Stimulated activated CD4-positive, alpha-beta T cell treated with anti-CD3 and anti-CD28 coated beads, Interleukin-2, amount 100 ng/mL, for 48 hours (primary cell): Measurements from ENCODE around the gene EFCAB14.
A peak's percentile ranks its signal among the peaks of the same experiment; 100 is the strongest.
"Not testable (repeated sequence)": the region's sequence is repeated elsewhere in the genome, so short reads cannot be mapped to it uniquely, and the experiment has no call there.

ENCODE experiments used
- DNase-seq, 2 donors: peaks; one replicate each; pipeline ENCODE4 v3.0.0-alpha.2; 2020

The EFCAB14 gene

DNA sequence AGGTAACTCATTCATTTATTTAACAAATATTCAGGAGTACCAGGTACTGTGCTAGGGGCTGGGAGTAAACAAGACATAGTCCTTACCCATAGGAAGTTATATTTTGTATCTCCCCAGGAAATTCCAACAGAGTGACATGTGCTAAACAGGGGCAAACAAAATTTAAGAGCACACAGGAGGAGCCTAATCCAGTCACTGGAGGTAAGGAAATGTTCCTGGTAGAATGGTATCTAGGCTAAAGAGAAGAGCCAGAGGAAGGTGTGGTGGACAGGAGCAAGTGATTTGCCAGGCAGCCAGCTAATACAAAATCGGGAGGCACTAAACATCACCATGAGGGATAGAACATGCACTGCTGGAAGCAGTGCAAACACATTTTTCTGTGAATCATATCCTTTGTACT, 36.9 kb downstream of the EFCAB14 start:
- no peak for DNase-seq

DNA sequence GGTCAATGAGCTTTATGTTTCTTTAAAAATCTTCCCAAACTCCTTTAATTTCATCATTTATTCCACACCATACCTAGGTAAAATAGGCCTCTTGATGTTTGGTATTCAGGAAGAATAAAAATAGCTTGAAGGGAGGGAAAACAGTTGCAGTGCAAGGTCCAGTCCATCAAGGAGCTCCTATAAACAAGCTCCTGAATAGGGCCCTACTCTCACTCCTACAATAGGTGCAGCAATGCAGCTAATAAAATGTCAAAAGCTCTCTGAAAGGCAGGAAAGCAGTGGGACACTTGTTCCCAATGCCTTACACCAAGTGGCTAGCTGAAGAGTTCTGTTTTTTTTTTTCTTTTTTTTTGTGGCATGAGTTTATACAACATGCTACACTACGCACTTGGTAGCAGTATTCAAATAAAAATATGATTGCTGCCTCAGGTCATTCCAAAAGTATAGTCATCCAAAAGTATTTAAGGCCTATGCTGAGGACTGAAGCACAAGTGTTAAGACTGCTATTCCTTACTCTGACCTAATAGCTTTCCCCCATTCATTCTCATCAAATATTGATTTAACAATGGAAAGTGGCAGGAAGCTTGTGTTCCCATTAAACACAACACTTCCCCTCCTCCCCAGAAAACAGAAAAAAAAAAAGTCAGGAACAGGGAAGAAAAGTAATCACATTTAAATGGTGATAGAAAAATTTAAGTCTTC, 37.4 kb downstream of the EFCAB14 start:
- no peak for DNase-seq

DNA sequence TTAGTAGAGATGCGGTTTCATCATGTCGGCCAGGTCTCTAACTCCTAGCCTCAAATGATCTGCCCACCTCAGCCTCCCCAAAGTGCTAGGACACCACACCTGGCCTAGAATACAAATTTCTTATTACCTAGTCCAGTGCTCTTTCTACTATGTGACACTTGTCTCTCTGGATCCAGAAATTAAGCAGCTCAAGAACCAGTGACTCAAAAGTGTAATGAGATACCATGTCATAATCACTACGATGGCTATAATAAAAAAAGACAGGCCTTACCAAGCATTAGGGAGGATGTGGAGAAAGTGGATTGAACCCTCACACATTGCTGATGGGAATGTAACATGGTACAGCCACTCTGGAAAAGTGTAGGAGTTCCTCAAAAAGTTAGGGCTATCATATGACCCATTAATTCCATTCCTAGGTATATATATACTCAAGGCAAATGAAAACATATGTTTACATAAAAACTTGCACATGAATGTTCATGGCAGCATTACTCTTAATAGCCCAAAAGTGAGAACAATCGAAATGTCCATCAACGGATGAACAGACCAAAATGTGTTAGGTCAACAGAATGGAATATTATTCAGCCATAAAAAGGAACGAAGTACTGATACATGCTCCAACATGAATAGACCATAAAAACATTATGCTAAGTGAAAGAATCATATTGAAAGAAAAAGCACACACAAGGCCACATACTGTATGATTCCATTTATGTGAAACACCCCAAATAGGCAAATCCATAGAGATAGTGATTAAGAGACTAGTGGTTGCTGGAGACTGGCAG, 38.9 kb downstream of the EFCAB14 start:
- DNase-seq: no peak

DNA sequence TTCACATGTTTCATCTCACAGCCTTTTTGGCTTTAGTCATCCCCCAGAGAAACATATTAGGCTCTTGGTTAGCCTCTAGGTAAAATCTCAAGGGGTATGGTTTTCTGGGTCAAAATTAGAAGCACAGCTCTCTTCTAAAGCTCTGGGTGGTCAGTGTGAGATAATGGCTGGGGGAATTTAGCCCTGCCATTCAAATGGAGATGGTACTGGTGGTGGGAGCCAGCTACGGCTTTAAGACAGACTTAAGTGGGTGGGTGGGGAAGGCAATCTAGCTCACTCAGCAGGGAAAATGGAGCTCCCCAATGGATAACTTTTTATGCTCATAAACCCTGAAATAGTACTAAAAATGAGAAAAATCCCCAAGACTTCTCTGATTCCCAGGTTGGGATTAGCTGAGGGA, 41.6 kb downstream of the EFCAB14 start:
- no peak for DNase-seq

DNA sequence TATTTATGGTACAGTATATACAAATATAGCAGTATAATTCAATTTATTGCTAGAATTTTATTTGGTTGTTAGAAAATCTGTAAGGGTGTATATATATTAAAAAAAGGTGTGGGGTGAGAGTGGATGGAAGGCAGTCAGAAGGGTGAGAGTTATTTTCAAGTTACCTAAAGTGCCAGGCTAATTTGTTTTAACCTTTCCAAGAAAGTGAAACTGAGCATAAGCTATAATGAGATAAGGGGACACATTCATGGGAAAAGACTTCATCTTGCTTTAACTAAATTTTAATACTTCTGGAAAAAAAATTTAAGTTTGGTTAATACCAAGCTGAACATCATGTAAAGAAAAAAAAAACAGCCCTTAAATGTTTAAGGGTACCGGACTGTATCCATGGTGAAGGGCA, 42.4 kb downstream of the EFCAB14 start:
- DNase-seq: no peak

DNA sequence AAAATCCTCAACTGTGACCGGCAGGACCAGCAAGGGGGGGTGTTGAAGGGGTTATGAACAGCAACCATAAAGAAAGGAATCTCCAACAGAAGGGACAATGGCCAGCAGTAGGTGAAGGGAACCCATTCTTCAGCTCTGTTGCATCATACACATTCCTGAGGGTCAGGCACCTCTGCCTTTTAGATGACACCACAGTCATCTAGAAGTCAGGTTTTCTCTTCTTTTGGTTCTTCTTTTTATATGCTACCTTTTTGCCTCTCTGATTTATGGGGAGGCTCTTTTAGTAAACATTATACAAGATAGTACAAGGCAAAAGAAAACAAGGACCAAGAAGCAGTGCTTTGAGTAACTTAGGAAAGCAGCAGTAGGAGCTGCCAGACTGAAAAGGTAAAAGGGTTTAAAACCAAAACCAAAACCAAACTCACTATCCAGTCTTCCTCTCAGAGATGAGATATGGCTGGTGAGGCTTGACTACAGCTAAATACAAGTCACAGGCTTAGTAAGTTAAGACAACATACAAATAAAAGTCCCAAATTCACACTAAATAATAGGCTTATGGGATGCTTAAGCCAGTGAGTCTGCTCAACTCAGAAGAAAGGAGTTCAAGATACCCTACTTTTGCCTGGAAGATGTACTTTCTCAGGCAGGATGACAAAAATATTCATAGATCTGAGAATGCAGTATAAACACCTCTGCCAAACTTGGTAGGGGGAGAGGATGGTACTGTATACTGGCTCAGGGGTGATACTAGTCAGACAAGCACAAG, 43.2 kb downstream of the EFCAB14 start:
- DNase-seq: no peak

DNA sequence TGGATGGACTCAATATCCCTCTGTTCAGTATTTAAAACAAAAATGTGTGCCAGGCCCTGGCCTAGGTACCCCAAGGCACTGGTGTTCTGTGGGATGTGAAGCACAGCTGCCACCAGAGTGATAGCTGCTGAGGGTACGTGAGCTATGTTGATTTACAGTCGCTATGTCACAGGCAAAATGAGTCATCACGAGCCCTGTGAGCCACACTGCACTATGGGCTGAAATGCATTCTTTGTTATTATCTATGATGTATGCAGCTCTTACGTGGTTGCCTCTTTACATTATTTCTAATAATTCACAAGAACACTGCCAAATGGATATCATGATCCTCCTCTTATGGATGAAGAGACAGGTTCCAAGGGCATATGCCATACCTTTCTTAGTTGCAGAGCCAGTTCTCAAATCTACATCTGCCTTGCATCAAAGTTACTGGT, 45.1 kb downstream of the EFCAB14 start:
- DNase-seq: no peak

DNA sequence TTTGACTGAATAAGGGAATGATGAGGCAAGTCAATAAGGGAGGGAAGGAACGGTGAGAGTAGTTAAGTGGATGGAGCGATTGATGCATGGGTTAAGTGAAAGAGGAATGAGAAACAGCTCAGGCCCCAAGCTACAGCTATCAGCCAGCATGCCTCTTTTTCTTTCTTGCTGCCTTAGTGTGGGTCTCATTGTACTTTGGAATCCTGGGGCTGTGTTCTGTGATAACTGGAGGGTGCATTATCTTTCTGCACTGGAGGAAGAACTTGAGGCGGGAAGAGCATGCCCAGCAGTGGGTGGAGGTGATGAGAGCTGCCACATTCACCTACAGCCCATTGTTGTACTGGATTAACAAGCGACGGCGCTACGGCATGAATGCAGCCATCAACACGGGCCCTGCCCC, 46.2 kb downstream of the EFCAB14 start:
- no peak for DNase-seq

DNA sequence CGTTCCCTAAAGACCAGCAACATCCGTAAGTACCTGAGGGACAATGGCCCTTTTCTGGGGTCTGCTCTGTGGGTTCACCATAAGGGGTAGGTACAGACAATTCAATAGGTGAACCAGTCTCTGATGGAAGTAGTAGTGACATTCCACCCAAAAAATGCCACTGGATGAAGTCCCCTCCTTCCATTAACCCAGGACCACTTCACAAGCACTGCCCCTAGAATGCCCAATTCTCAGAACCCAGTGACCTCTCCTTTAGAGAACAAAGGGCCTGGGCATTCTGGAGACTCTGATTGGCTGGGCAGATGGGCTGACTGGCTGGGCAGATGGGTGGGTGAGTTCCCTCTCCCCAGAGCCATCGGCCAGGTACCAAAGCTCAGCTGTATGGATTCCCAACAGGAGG, 47.4 kb downstream of the EFCAB14 start, which contains the start of gene TEX38:
TSS of gene TEX38 (plus strand) at position 301 of the 400 bp plus-strand sequence. CDS start at position 382, 81 bp downstream.
- no peak for DNase-seq

DNA sequence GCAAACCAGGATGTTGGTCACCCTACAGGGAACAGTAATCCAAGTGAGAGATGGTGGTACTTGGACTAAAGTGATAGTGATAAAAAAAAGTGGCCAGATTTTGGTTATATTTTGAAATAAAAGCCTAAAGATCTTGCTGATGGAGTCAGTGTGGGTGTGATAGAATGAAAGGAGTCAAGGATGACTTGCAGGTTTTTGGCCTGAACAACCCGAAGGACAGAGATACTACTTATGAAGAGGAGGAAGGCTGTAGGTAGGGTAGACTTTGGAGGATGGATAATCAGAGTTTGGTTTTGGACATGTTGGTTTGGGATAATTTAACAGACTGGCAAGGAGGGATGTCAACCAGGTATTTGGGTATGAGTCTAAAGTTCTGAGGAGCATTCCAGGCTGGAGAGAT, 48.8 kb downstream of the EFCAB14 start:
- DNase-seq: no peak

DNA sequence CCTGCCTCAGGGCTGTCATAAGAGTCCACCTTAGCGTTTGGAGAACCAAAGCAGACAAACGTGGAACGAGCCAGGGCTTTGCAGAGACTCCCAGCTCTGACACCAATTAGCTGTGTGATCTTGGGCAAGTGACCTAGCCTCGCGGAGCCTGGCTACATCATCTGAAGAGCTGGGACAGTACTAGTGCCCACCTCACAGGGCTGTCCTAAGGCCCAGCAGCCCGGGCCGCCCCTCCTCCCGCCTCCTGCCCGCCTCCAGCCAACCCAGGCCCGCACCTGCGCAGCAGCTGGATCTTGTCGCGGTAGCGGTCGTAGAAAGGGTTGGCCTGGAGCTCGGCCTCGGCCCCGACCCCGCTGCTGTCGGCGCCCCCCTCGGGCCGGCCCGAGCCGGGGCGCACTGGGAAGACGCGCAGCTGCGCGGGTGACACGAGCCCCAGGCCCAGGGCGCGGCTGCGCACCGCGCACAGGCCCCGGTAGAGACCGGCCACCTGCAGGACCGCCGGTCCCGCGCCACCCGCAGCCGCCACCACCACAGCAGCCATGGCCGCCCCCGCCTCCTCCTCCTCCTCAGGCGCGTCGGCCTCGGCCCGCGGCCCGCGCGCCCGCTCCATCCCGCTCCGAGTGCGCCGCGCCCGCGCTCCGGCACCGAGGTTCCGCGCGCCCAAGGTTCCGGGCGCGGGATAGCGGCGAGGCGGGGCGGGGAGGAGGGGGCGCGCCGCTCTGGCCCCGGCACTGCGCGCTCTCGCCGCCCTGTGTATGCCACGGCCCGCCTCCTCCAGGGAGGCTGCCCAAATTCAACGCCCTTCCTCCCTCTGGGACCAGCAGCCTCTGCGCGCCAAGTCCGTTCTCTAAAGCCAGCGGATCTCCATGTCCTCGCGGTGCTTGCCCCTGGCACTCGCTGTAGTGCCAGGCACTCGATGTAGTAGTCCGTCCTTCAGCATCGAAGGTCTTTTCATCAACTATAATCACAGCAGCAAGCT, 50.8 kb downstream of the EFCAB14 start, which contains the start of gene ATPAF1:
TSS of gene ATPAF1 (minus strand) at position 583 of the 979 bp plus-strand sequence. CDS start at position 541, 42 bp downstream.
- DNase-seq: peak; percentile 53 to 62

DNA sequence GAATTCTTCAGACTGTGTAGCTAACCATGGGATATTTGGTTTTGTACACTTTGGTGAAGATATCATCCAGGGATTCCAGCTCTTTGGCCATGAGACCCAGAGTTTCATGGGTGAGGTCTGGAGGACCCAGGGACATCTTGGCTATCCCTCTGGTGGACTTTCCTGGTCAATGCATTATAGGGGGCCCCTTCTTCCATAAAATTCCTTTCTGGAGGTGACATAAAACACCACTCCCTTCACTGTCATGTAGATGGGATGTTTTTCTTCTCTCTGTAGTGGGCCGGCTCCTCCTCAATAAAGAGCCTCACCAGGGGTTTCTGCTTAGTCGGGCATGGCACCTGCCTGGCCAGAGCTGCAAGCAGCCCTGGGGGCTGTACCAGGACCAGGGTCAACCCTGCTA, 52.9 kb downstream of the EFCAB14 start:
- DNase-seq: no peak

DNA sequence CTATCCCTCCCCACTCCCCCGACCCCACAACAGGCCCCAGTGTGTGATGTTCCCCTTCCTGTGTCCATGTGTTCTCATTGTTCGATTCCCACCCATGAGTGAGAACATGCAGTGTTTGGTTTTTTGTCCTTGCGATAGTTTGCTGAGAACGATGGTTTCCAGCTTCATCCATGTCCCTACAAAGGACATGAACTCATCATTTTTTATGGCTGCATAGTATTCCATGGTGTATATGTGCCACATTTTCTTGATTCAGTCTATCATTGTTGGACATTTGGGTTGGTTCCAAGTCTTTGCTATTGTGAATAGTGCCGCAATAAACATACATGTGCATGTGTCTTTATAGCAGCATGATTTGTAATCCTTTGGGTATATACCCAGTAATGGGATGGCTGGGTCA, 56.0 kb downstream of the EFCAB14 start:
- not testable (repeated sequence) for DNase-seq

DNA sequence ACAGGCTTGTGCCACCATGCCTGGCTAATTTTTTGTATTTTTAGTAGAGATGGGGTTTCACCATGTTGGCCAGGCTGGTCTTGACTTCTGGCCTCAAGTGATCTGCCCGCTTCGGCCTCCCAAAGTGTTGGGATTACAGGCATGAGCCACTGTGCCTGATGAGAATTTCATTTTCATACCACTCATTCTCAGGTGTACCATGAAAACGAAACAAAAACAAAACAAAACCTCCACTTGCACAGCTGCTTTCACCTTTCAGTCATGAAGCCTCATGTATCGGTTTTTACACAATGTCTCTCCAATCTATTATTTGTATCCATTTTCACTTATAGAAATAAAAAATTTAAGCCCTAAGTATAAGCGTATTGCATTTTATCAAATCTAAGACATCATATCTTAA, 58.8 kb downstream of the EFCAB14 start:
- DNase-seq: not testable (repeated sequence)

DNA sequence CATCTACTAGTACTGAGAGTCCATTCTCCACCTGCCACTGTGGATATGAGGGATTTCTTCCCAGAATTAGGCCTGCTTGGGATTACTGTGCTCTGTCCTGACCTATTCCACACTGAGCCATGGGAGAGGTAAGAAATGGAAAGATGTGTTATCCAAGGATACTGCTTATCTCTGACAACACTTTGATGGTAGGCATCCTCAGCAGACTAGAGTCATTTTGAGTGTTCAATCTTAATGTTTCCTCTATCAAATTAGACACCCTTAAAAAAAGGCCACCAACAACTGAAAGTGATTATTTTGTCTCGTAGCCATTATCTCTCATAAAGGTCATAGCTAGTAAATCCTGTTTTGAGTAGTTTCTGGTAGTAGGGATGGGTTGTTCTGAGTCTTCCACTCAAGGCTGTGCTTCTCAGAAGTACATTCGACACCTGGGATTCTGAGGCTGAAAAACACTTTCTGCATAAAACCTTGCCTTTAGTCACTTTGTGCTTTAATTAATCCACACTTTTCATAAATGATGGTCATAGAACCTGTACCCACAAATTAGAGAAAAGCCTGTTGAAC, 59.5 kb downstream of the EFCAB14 start:
- DNase-seq: no peak

DNA sequence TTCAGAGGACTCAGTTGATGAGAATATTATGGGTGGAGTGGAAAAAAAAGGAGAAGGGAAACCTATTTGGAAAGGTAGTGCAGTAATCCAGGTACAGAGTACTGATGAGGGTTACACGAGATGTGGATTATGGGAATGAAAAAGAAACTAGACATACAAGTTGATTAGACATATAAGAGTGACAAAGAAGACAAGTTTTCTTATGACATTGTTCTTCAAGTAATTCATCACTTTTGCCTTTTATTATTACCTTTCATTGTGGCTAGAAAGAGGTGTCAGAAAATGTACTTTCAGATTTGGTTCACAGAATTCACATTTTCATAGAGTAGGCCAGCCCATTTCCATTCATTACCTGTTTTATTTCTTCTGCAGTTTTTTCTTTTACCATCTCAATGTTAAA, 61.1 kb downstream of the EFCAB14 start:
- no peak for DNase-seq

DNA sequence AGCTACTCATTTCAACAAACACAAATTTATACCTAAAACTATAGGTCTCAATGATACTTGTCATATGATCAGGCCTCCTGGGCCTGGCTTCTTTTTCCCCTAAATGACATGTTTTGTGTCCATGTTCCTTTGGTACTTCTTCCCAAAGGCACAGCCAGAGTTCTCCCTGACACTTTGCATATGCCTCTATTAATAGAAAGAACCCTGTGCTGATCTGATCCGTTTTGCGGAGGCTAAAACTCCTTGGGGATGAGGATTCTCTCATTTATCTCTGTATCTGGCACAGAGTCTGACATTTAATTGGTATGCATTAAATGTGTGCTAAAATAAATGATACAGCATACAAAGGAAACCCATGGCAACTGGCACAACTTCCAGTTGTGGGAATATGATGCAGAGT, 62.3 kb downstream of the EFCAB14 start:
- DNase-seq: no peak

DNA sequence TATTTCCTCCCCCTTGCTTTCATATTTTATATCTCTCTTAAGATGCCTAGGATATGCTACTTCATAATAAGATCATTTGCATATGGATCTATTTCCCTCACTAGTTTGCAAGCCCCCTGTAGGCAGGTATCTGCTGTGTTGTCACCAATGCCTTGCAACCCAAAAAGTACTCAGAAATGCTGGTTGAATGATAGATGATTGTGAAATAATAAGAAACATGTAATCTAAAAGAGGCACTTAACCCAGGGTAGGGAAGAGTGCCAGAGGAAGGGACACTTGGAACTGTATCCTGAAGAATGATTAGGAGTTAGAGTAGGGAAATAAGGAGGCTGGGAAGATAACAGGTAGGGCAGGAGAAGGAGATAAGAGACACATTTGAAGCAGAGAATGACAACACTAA, 63.1 kb downstream of the EFCAB14 start:
- no peak for DNase-seq

DNA sequence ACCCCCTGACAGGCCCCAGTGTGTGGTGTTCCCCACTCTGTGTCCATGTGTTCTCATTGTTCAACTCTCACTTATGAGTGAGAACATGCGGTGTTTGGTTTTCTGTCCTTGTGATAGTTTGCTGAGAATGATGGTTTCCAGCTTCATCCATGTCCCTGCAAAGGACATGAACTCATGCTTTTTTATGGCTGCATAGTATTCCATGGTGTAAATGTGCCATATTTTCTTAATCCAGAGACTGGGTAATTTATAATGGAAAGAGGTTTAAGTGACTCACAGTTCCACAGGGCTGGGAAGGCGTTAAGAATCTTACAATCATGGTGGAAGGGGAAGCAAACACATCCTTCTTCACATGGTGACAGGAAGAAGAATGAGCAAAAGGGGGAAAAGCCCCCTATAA, 64.2 kb downstream of the EFCAB14 start:
- not testable (repeated sequence) for DNase-seq

DNA sequence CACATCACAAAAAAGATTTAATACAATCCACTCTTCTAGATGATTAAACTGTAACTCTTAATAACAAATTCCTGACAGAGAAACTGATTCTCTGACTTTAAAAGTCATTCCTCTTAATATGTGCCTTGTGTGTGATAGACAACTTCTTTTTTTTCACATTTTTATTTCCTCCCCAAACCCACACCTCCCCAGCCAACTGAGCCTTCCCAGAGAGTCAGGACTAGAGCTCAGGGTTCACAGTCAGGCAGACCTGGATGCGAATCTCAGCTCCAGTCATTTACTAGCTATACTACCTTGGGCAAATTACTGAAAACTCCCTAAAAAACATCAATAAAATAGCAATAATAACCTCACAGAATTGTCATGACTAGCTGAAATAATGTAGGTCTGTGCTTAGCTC, 64.9 kb downstream of the EFCAB14 start:
- no peak for DNase-seq

DNA sequence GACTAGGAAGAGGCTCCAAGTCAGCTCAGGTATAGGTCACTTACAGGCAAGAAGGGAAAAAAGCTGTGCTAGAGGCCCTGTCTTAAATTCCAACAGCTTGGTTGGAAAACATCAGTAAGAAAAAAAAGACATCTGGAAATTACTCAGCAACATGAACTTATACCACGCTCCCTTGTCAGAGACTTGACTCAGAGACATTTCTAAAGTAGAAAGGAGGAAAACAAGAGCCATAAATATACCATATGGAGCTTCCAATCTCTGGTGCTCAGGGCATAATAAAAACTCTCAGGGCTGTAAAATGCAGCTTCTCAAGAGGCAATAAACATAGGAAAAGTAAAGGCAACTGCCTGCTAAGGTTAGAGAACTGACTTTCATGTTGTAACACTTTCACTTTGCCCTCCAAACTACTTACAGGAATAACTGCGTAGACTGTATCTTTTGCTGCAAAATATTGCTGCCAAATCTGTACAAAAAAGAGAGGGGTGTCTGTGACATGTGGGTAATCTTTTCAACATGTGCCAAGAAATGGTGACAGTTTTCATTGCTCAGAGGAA, 65.4 kb downstream of the EFCAB14 start:
- no peak for DNase-seq
